ENCODE results near the gene MLLT10.

MLLT10 gene

DNA sequence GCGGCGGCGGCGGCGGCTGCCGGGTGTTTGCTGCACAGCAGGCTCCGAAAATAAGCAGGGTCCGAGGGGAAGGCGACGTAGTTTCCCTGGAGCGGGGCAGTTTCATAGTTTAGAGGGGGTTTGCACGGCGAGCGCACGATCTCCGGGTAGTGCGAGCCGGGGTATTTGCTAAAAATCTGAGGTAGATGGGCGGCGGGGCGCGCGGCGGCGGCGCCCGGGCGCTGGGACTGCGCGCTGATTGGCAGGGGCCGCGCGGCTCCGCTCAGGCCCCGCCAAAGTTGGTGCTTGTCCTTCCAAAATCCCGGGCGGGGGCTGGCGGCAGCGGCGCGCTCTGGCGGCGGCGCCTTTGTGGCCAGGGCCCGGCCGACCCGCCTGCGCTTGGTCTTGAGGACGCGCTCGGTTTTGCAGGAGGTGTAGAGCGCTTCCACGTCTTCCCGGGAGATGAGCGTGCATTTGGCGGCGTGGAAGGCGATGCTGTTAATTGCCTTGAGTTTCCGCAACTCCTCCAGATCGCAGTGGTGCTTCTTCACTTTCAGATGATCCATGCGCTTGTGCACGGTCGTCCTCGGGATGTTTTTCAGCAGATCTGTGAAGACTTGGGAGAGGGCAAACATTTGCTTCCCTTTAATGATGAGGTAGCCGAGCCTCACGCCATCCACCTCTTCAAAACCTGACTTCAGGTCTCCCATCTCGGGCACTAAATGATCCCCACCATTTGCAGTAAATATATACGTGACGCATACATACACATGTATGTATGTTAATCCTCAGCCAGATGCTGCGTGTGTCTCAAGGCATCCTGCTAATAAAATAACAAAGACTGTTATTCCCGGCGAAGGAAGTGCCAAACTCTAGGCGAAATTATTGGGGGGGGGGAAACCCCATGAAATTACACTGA, 16.6 kb upstream of the MLLT10 start:
- no peak for DNase-seq (ENCODE audit: low read depth)

DNA sequence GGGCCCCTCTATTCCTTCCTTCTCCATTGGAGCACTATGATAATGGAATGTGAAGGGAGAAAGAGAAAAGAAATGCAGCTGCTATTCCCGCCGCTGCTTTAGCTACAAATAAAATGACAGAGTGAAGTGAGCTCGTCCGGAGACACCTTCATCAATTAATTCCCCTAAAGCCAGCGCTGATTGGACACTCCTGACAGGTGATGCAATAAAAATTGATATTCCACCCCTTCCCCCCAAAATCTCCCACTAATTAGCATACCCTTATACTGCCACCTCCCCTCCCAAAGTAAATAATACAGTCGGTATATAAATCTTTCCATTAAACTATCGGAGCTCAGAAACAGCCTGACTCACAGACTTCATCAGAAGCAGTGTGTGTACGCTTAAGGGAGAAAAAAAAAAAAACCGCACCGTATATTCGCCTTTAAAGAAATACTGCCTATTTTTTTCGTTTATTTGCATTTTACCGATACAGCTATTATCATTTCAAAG, 15.8 kb upstream of the MLLT10 start:
- DNase-seq (ENCODE audit: low read depth) = no peak

DNA sequence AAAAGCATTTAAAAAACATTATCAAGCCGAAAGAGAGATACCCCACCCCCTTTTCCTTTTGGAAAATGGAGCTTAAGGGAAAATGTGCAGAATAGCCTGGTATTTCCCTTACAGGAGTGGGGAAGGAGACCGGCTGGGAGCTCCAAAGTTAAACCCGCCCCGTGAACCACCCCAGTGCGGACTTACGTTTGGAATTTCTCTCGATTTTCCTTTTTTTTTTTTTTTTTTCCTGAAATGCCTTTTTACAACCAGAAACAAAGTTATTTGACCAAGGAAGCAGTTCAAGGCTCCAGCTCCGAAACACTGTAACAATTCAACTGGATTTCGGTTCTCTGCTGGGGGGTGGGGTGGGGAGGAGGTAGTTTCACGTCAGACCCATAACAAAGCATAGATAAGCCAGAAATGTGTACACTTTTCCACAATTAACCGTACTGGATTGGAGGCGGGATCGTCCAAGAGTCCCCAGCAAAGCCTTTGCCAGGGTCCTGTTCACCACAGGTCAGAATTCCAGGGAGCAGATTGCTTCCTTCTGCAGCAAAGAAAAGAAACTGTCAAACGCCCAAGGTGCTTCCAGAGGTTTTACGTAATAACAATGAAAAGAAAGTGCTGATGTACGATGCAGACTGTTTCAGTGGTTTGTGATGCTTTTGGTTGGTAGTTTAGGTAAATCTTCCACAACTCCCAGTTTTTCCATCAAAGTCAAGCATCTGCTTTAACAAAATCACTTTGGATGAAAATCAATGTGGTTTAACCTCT, 15.2 kb upstream of the MLLT10 start:
- DNase-seq (ENCODE audit: low read depth) = no peak

DNA sequence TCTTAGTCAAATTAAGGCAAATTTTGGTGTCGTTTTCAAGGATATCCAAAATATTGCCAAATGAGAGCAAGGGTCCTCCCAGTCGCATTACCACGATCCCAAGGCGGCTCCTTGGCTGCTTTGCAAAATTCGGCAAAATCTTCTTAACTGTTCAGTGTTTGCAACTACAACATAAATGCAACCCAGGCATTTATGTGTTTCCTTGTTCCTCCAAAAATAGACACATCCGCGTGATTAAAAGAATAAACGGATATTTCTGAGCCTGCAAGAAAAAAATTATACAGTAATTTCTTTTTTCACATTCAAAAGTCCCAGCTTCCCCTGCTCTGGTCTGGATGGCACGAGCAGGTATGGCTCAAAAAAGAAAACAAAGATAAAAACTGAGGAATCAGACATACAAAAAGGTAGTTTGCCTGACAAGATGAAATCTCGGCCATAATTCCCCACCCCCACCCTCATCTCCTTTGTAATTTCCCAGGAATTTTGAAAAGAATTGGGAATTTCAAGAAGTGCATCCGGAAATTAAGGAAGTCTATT, 14.6 kb upstream of the MLLT10 start:
- no peak for DNase-seq (ENCODE audit: low read depth)

DNA sequence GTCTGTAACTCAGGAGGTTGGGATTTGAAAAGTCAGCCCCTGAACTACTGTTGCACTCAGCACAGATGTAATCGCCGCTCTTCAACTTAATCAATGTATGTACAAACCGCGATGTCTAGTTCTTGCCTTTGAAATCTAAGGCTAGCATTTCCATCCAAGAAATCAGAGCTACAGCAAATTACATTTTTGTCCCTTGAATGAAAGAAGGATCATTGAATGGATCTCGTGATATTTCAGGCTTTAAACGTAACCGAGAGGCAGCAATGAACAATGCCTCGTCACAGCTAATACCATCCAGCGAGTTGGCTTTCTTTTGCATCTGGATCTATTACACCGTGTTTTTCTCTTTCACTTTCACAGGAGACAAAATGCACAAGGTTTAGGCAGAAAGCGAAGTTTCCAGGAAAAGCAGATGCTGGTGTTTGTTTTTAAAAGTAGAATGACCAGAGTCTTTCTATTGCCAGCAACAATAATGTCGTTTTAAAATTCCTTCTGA, 14.0 kb upstream of the MLLT10 start:
- no peak for DNase-seq (ENCODE audit: low read depth)

DNA sequence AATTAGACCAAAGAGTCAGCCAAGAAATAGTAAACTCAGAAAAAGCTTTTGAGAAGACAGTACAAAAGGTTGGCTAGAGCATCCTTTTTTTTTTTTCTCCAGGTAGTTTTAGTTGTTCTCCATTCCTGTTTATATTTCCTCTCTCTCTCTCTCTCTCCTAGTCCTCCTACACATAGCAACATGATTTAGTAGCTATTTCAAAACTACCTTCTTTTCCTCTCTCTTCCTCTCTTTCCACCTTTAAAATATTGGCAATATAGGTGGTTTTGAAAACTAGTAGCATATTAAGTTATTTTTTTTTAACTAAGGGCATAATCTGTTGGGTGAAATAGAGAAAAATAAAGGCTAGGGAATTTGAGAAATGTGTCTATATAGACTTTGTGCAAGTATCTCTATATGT, 13.5 kb upstream of the MLLT10 start:
- no peak for DNase-seq (ENCODE audit: low read depth)

DNA sequence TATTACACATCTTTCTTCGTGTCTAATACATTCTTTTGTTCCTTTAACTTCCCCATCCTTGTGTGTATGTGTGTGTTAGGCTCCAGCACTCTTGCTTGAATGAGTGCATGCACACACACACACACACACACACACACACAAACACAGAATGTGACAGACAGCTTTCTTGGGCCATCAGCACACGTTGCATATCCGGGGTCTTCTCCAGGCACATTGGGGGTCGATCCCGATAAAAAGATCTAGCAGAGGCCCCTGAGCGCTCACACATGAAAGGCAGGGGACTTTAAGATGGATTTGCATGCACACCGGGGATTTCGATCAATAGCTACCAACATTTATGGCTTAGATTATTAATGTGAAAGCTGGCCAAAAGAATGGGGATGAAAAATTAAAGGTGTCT, 13.1 kb upstream of the MLLT10 start:
- no peak for DNase-seq (ENCODE audit: low read depth)

DNA sequence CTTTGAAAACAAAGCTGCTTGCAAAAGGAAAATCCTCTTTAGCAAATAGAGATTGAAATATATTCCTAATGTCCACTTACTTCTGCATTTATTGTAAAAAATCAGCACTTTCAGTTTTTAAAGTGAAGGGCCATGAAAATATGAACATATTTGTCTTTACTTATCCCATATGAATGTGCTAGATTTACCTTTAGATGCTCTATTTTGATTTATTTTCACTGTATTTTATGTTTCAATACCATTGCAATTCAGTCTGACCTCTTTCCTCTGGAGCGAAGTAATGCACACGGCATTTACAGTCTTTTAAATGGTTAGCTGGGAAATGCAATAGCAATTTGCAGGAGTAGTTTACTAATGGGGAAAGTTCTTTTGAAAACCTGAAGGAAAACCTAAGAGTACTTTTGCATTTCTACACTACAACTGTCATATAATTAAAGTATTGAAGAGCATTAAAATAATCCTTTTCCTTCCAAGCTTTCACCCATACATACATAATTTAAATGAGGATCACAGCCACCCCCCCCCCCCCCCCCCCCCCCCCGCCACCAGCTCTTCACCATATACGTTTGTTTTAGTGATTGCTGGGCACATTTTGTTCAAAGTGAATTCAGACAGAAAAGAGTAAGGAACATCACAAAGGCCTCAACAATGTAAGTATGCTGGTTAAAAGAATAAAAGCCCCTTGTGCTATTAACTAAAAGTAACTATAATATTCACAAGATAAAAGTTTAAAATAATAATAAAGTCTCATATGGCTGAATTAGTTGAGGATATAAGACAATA, 12.1 kb upstream of the MLLT10 start:
- DNase-seq (ENCODE audit: low read depth) = no peak

DNA sequence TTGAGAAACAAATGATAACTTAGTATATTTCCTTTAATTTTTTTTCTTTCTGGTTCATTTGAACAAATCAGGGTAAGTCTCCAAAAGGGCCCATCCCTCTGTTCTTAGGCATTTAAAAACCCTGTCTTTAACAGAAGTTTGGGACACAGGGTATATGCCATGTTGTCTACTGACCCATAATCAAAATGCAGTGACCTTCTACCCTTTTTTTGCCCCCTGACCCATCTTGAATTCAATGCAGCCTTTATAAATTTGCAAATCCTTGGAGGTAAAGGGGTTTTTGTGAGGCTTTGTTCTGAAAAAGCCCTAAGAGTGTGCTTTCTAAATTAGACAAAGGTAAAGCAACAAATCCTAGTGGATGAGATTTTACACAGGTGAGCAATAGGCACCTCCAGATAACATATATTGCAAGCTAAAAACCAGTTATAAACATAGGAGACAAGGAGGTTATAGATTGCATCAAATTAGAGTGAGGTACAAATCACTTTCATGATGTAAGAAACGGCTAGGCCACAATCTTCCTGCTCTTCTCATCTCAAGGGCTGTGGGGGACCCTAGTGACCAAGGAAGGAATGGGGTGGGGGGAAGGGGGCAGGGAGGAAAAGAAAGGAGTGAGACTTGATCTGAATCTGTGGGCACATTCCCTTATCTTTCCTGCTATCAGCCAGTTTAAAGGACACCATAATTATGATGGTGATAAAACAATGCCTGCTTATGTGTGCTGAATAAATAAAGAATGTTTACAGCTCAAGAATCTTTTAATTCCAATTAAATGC, 11.2 kb upstream of the MLLT10 start:
- no peak for DNase-seq (ENCODE audit: low read depth)

DNA sequence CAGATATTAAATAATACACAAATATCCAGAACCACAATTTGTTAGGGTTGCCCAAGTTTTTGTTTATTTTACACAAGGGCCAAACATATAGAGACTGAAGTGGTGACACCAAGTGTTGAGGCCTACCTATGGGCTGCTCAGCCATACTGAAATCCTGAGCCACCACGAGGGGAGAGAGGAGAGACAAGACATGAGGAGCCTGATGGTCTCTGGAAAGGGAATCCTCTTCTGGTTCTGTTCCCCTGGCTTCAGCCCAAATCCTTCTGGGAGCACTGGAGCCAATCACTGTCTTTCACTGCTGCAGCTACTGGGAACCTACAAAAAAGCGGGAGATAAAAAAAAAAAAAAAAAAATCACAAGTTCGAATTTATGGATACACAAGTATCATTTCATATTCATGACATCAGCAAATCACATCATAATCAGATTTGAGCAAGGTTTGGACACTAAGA, 10.4 kb upstream of the MLLT10 start:
- DNase-seq (ENCODE audit: low read depth) = no peak

DNA sequence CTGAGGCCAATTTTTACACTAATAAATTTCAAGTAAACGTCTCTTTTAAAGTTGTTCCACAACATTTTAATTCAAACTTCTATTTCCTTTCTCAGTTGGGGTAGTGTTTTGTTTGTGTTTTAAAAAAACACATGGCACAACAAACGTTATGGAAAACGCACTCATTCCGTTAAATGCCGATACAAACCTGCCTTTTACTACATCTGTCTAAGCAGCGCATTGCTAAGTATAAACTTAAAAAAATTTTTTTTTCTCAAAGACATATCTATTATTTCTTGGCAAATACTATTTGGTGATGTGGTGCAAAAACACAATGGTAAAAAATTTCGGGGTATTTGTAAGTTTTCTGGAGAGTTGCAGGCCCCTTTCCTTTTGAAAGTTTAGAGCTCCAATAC, 9.9 kb upstream of the MLLT10 start:
- no peak for DNase-seq (ENCODE audit: low read depth)

DNA sequence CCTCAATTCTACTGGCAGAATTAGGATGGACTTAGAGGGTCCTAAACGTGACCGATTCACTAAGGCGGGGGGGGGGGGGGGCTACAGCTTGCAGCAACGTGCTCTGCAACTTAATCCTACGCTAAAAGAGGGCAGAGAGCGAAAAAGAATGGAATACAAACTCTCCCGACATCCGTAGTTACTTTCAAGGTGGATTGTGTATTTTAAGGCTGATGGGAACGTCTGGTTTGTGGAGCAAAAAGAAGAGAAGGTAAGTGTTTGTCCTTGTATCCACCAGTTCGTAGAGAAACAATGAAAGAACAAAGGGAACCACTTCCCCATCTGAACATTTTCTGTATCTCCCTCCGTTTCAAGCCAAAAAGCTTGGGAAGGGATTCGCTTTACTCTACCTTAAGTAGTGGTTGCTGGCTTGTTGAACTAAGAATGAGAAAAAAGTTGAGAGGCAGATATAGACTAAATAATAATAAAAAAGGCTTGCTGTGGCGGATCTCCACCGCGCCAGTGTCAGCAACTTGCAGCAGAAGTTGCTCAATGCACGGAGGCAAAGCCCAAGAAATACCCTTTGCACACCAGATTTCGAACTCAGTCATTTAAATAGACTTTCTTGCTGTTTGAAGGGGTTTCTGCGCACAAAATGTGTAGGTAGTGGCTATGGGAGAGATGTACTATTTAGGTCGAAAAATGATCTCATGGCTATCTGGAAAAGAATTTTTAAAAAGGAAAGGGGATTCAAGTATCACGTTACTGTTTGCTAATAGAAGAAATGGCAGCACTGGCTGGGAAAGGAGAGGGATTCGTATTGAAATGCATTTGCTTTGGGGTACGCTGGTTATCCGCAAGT, 9.3 kb upstream of the MLLT10 start:
- no peak for DNase-seq (ENCODE audit: low read depth)

DNA sequence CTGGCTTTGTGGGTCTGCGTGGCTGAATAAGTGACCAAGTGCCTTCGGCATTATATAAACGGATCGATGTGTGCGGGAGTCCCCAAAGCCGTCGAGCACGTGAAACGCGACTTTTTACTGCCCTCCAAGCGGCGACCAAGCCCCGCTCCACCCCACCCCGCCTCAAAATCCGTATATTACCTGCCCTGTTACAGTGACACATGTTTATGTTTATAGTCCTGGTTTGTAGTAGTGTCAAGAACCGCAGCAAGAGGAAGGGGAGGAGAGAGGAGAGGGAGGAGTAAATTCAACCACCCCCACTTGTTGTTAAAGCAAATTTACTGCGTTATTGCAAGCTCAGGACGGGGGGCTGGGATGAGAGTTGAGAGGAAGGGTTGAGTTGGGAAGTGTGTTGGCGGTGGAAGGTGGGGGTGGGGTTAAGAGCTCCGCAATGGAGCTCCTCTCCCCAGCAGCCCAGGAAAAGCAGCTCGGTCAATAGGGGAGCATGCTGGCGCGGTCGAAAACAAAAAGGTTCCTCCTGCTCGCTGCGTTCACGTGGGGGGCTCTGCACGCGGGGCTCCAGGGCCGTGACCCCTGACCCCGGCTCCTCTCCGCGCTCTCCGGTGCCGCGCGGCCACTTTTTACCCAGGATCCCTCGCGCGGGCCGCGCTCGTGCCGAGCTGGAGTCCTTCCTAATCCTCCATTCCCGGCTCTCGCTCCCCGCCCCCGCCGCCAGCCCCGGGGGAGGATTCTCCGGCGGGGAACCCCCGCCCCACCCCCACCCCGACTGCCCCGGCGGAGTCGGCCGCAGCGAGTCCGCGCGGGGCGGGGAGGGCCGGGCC, 8.5 kb upstream of the MLLT10 start, which contains the start of gene SKIDA1:
Gene SKIDA1 (minus strand): TSS at position 316 of the 821 bp plus-strand sequence. CDS start 7,860 bp downstream, outside the sequence.
- peak; percentile 40 for DNase-seq (ENCODE audit: low read depth)

DNA sequence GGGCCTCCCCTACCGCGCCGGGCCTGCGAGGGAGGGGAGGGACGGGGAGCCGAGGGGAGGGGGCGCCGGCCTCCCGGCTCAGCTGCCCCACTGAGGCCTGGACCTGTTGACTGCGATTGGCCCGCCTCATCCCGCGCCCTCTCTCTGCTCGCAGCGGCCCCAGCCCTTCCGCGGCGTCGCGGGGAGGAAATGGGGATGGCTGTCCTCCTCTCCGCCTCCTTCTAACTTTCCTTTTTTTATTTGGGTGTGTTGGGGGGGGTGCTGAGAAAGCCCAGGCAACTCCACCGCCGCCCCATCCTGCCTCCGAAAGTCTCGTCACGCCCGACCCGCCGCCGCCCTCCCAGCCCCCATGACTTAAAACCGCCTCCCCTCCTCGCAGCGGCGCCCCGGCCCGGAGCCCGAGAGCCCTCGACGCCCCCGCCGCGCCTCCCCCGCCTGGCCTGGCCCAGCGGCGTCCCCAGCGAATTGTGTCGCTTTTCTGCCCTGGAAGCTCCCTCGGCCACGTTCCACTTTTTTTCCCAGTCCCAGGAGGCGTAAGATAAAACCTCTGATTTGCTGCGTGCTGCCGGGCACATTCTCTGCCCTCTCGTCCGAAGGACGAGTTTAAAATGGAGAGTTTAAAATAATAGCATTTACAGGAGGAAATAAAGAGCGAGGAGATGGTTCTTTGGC, 7.7 kb upstream of the MLLT10 start:
- DNase-seq (ENCODE audit: low read depth) = peak; percentile 51

DNA sequence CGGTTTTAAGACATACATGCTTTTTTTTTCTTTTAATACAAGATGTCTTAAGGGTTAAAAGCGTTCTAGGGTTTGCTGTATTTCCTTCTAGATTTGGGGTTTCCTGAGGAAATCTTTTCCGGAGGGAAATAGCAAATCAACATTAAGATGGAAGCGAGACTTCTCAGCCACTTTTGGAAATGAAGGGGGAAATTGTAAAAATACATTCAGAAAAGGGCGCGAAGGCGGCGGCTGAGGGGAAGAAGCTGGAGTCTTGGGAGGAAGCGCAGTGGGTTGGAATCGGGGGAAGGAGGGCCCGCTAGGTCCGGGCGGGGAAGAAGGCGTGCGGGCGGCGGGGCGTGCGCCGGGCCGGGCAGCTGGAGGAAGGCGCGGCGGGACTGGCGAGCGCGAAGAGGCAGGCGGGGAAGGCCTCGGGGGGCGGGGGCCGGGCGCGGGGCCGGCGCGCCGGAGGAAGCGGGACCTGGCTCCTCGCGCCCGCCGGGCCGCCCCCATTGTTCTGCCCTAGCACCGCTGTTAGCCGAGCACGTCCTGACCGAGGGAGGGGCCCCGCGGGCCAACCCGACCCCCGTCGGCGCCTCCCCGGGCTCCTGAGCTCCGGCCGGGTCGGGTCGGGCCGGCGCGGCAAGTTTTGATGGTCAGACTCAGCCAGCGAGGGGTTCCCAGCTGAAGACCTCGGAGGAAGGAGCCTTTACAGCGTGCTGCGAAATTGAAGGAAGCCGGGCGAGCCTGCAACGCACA, 7.0 kb upstream of the MLLT10 start:
- DNase-seq (ENCODE audit: low read depth) = peak; percentile 25

DNA sequence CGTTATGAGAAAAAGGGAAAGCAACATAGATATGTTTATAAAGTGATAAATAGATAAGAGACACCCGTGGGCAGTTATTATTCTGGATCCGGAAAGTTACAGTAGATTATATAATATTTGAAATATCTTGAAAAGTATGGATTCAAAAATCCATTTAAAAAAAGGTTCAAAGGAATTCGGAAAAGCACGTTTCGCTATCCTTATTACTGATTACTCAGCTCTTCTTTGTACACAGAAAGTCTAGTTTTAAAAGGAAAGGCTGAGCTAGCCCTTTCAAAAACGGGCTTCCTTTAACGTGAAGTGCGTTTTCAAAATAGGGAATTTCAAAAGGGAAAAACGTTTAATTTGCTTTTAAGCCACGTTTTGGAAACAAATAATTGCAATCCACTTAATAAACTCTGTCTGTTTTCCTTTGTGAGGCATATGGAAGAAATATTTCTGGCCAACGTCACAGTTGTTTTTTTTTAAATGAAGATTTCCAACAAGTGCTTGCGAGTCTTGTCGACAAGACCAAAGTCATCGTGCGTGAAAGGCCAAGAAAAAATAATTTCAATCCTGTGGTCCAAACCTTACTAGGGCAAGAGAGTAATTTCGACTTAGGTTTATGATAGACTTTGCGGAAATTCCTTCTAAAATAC, 6.3 kb upstream of the MLLT10 start:
- DNase-seq (ENCODE audit: low read depth) = no peak

All from T-helper 22 cell (primary cell).